ENCODE measurements around the gene RALGAPB. TPM values are rescaled to one million over a fixed set of nuclear protein-coding genes. Genes with fewer than 3 reads are reported as not detected.

RALGAPB gene
- total and polyA plus RNA-seq, 11 donors = 7.6 to 31.4 (median 26.0) TPM

- 76 to 77% (median 76%) methylated on average over 4 of the region's 4 CpGs for WGBS, 4 donors
- Histone ChIP-seq H3K27ac (no peak overlapping the region), H3K27me3 (peaks cover 0 to 30% (median 7%) of the 10 kb centered on the region in 9 donors), H3K36me3 (no peaks in the 10 kb centered on the region), H3K9me3 (no peaks in the 10 kb centered on the region), H3K4me3 (no peak overlapping the region), H3K4me1 (no peaks in the 10 kb centered on the region)
- ATAC-seq (no peak), DNase-seq (no peak)
- TF ChIP-seq CTCF (IDR thresholded peaks at IDR 0.05) = no peak
- no peak for TF ChIP-seq POLR2A (IDR thresholded peaks at IDR 0.05)
- intact Hi-C loops (cut with DNase I) = no loop called here
Measured at GRCh38 chr20:38608188-38608587, 135.5 kb downstream of the RALGAPB start.

GRCh38 chr20:38609815-38610214 is 137.2 kb downstream of the RALGAPB start:
- intact Hi-C loops (cut with DNase I) = no loop called here
- H3K9me3 ChIP-seq = no peaks in the 10 kb centered on the region
- DNase-seq (no peak), ATAC-seq (peak in 1 of 4 donors; percentile 18)
- H3K36me3 ChIP-seq = no peaks in the 10 kb centered on the region
- 86 to 98% (median 90%) methylated on average over 4 of the region's 4 CpGs for WGBS, 4 donors
- H3K4me3 ChIP-seq = no peak overlapping the region
- TF ChIP-seq CTCF (IDR thresholded peaks at IDR 0.05) (no peak), POLR2A (IDR thresholded peaks at IDR 0.05) (no peak)
- no peak overlapping the region for H3K27ac ChIP-seq
- H3K27me3 ChIP-seq = peaks cover 0 to 36% (median 7%) of the 10 kb centered on the region in 9 donors
- H3K4me1 ChIP-seq = no peaks in the 10 kb centered on the region

- DNase-seq = no peak
- Histone ChIP-seq H3K36me3 (no peaks in the 10 kb centered on the region), H3K4me3 (no peak overlapping the region), H3K27ac (no peak overlapping the region), H3K4me1 (no peaks in the 10 kb centered on the region), H3K9me3 (no peaks in the 10 kb centered on the region), H3K27me3 (peaks cover 0 to 41% (median 7%) of the 10 kb centered on the region in 9 donors)
- no peak for ATAC-seq
- TF ChIP-seq POLR2A (IDR thresholded peaks at IDR 0.05) (no peak), CTCF (IDR thresholded peaks at IDR 0.05) (no peak)
- 59 to 71% (median 67%) methylated on average over 5 of the region's 5 CpGs for WGBS, 4 donors
- intact Hi-C loops (cut with DNase I) = no loop called here
Measured at GRCh38 chr20:38610521-38610920, 137.9 kb downstream of the RALGAPB start.

GRCh38 chr20:38612751-38613515 is 140.3 kb downstream of the RALGAPB start:
- 50 to 58% (median 50%) methylated on average over 5 of the region's 5 CpGs for WGBS, 4 donors
- Histone ChIP-seq H3K36me3 (no peaks in the 10 kb centered on the region), H3K4me1 (no peaks in the 10 kb centered on the region), H3K27me3 (peaks cover 0 to 41% (median 11%) of the 10 kb centered on the region in 9 donors), H3K9me3 (no peaks in the 10 kb centered on the region), H3K27ac (no peak overlapping the region), H3K4me3 (no peak overlapping the region)
- no peak for ATAC-seq
- no peak for DNase-seq
- no peak for TF ChIP-seq POLR2A (IDR thresholded peaks at IDR 0.05)
- no peak for TF ChIP-seq CTCF (IDR thresholded peaks at IDR 0.05)
- intact Hi-C loops (cut with DNase I) = no loop called here

Measured in heart left ventricle (tissue), 16 donors.